Hepatocyte (in vitro differentiated cells): ENCODE data around the gene STOM.

Experiments
- CTCF ChIP-seq: fragments of 200-600 bp; sonication (generic); IDR thresholded peaks from 2 replicates; pipeline ENCODE4 v1.5.1; 2016; ENCODE audit warnings: antibody characterized with exemption, mild to moderate bottlenecking; ENCODE audit not compliant: poor library complexity
- EZH2 ChIP-seq: fragments of 200-600 bp; sonication (generic); IDR thresholded peaks from 2 replicates; pipeline ENCODE4 v1.6.1; 2016; ENCODE audit warnings: antibody characterized with exemption, mild to moderate bottlenecking, borderline replicate concordance
- EZH2phosphoT487 ChIP-seq: fragments of 200-600 bp; sonication (generic); IDR thresholded peaks from one replicate; pipeline ENCODE4 v1.6.1; 2018; ENCODE audit warnings: antibody characterized with exemption, mild to moderate bottlenecking, low read depth, moderate library complexity; ENCODE audit not compliant: unreplicated experiment, severe bottlenecking

- TF ChIP-seq CTCF (no peak), EZH2 (no peak), EZH2phosphoT487 (no peak)
Measured at GRCh38 chr9:121364077-121364476, 6.0 kb downstream of the STOM start.
